Measurements from ENCODE around the gene TTBK2.

DNA sequence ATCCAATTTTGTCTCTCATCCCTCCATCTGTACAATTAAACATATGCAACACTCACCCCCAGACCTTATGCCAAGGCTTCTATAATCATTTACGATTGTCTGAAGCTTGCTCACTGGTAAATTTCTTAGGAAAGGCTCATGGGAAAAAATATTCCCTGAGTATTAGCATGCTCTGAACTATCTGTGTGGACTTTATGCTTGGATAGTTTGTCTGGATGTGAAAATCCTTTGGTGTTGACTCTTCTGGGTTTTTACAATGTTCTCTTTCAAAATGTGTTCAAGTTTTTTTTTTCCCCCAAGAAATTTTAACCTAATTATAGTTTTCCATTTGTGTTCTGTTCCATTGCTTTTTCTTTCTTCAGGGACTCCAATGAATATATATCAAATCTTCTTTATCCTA is 19.9 kb upstream of the TTBK2 start:
- TF ChIP-seq CTCF (IDR thresholded peaks at IDR 0.05; ENCODE audit: low read depth, low read length, missing input control) (no peak), JUND (IDR thresholded peaks at IDR 0.05) (no peak), FOXA1 (IDR thresholded peaks at IDR 0.05) (no peak)
- TF ChIP-seq, protein P1, sequence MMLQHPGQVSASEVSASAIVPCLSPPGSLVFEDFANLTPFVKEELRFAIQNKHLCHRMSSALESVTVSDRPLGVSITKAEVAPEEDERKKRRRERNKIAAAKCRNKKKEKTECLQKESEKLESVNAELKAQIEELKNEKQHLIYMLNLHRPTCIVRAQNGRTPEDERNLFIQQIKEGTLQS (IDR thresholded peaks at IDR 0.05) = no peak

Data from liver (tissue), 3 donors.